SK-MEL-5 (cell line): Measurements from ENCODE around the gene TMEM11. TPM values are rescaled to one million over a fixed set of nuclear protein-coding genes. Genes with fewer than 3 reads are reported as not detected.

Source experiments
- small RNA-seq, 2 experiments: library from RNA; depleted of rRNA; stranded (forward); fragments of <200 nt; gene quantifications; one replicate each; pipeline ENCODE3, GENCODE V24; 2014
- total RNA-seq: library from RNA; depleted of rRNA; stranded (reverse); fragments of >200 nt; shearing (Covaris generic); gene quantifications from 2 replicates; pipeline ENCODE4 v1.2.3, GENCODE V29; 2014; rRNA removed

TMEM11 gene
- total RNA-seq, 1 experiment from 2014 or later, result 14.0 TPM

Small RNA genes within 50 kb of the gene (small RNA-seq; reads per million reads assigned to genes)
- gene RN7SL426P, result 0 reads per million in 2 experiments

Other genes with a start within 250 kb of the TMEM11 start
- gene USP22, start 171.2 kb downstream of the TMEM11 start, total RNA-seq, result 208 and 210 TPM in 2 replicates
- gene DHRS7B, start 87.2 kb downstream of the TMEM11 start, total RNA-seq, result 17.7 and 24.4 TPM in 2 replicates
- 2.7 and 3.4 TPM in 2 replicates for gene NATD1, start 39.2 kb upstream of the TMEM11 start, total RNA-seq
- 27.0 and 28.7 TPM in 2 replicates for gene MAP2K3, start 70.5 kb upstream of the TMEM11 start, total RNA-seq
- 0.48 TPM in 2 replicates for gene KCNJ12, start 162.2 kb upstream of the TMEM11 start, total RNA-seq